Prostate gland (tissue), 2 donors: ENCODE results near the gene PIF1.

Experiments
- POLR2A ChIP-seq: fragments of 450-650 bp; IDR thresholded peaks from one replicate; pipeline ENCODE4 v1.6.1; 2016; ENCODE audit warnings: antibody characterized with exemption, mild to moderate bottlenecking
- POLR2AphosphoS5 ChIP-seq: sonication (generic); formaldehyde crosslinking; IDR thresholded peaks from one replicate; pipeline ENCODE4 v1.6.1; 2017; ENCODE audit warnings: antibody characterized with exemption
- TF ChIP-seq, protein P1 (sequence below), 4 experiments: fragments of 200-600 bp in 2 of 4; fragments of 450-650 bp in 2 of 4; sonication (generic) in 2 of 4; IDR thresholded peaks; 1 replicate in 3 of 4; 2 replicates in 1 of 4; pipeline ENCODE4 v1.5.1; 2016 to 2019; ENCODE audit warnings: antibody characterized with exemption in 4 of 4, mild to moderate bottlenecking in 2 of 4, moderate library complexity in 2 of 4

GRCh38 chr15:64865998-64866520, 40.6 kb upstream of the PIF1 start:
- TF ChIP-seq, protein P1, sequence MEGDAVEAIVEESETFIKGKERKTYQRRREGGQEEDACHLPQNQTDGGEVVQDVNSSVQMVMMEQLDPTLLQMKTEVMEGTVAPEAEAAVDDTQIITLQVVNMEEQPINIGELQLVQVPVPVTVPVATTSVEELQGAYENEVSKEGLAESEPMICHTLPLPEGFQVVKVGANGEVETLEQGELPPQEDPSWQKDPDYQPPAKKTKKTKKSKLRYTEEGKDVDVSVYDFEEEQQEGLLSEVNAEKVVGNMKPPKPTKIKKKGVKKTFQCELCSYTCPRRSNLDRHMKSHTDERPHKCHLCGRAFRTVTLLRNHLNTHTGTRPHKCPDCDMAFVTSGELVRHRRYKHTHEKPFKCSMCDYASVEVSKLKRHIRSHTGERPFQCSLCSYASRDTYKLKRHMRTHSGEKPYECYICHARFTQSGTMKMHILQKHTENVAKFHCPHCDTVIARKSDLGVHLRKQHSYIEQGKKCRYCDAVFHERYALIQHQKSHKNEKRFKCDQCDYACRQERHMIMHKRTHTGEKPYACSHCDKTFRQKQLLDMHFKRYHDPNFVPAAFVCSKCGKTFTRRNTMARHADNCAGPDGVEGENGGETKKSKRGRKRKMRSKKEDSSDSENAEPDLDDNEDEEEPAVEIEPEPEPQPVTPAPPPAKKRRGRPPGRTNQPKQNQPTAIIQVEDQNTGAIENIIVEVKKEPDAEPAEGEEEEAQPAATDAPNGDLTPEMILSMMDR (IDR thresholded peaks at IDR 0.05), result no peak
- TF ChIP-seq POLR2A (no peak), POLR2AphosphoS5 (no peak)
